Prostate gland (tissue), 2 donors: ENCODE data around the gene DGKB. TPM values are rescaled to one million over a fixed set of nuclear protein-coding genes. Genes with fewer than 3 reads are reported as not detected.

Experiments used
- DNase-seq: peaks from one replicate; pipeline ENCODE4 v3.0.0-alpha.2; 2019; ENCODE audit warnings: low spot score
- H3K27ac ChIP-seq, 2 donors: fragments of 200-600 bp; sonication (generic); 2 replicates each; pipeline ENCODE4 v1.5.1; 2017 to 2019
- H3K27me3 ChIP-seq: fragments of 200-600 bp; sonication (generic); replicated peaks from 2 replicates; pipeline ENCODE4 v1.5.1; 2019; ENCODE audit not compliant: insufficient read depth
- H3K36me3 ChIP-seq, 2 donors: fragments of 200-600 bp; sonication (generic); 1 replicate in 1 of 2; 2 replicates in 1 of 2; pipeline versions ENCODE4 v1.5.1 to v1.8.1; 2017 to 2019
- H3K4me1 ChIP-seq: fragments of 200-600 bp; sonication (generic); replicated peaks from 2 replicates; pipeline ENCODE4 v1.5.1; 2019
- H3K4me3 ChIP-seq, 2 donors: fragments of 200-600 bp; sonication (generic); 2 replicates each; pipeline ENCODE4 v1.5.1; 2017 to 2019
- H3K9me3 ChIP-seq: fragments of 200-600 bp; sonication (generic); 2 replicates; pipeline ENCODE4 v1.5.1; 2017
- POLR2A ChIP-seq: fragments of 450-650 bp; IDR thresholded peaks from one replicate; pipeline ENCODE4 v1.6.1; 2016; ENCODE audit warnings: antibody characterized with exemption, mild to moderate bottlenecking
- POLR2AphosphoS5 ChIP-seq: sonication (generic); formaldehyde crosslinking; IDR thresholded peaks from one replicate; pipeline ENCODE4 v1.6.1; 2017; ENCODE audit warnings: antibody characterized with exemption
- WGBS: methylation state at CpG from one replicate; pipeline ENCODE4 v1.1.5; 2018; 5-methylcytosine and 5-hydroxymethylcytosine counted together
- intact Hi-C: fragments of 100-400 bp; cut with DNase I; formaldehyde crosslinking; loops from one replicate; pipeline ENCODE4 v1.14.2; 2022
- total RNA-seq, 2 donors: library from RNA; depleted of rRNA; stranded (reverse); fragments of >200 nt; gene quantifications; one replicate each; pipeline ENCODE4 v1.1.0, GENCODE V29; 2016
- TF ChIP-seq, protein P1 (sequence below), 4 experiments: fragments of 200-600 bp in 2 of 4; fragments of 450-650 bp in 2 of 4; sonication (generic) in 2 of 4; IDR thresholded peaks; 1 replicate in 3 of 4; 2 replicates in 1 of 4; pipeline ENCODE4 v1.5.1; 2016 to 2019; ENCODE audit warnings: antibody characterized with exemption in 4 of 4, mild to moderate bottlenecking in 2 of 4, moderate library complexity in 2 of 4

Gene DGKB
- total RNA-seq, 2 donors from 2014 or later, result 0.45 TPM; not detected in 1

DNA sequence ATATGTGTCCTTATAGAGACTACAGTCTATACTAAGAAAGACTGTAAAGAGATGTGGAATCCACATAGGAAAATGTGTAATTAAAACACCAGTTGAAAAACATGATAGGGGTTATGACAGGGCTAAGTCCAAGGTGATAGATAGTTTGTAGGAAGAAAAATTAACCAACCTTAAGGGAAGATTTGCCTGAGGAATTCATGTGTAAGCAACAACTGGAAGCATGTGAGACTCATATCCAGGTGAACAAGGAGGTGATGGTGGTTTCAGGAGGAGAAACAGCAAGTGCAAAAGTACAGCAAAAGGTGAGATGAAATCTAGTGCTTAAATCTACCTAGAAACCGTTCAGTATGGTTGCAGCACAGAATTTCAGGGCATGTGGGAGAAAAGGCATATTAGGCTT is 696.4 kb downstream of the DGKB start:
- Histone ChIP-seq H3K4me3 (no peak overlapping the region), H3K36me3 (no peaks in the 10 kb centered on the region), H3K4me1 (no peaks in the 10 kb centered on the region), H3K27me3 (no peaks in the 10 kb centered on the region), H3K27ac (no peak overlapping the region), H3K9me3 (no peaks in the 10 kb centered on the region)
- 84% methylated on average over 1 of the region's 1 CpG for WGBS
- intact Hi-C loops, result no loop called here
- no peak for DNase-seq
- TF ChIP-seq, protein P1, sequence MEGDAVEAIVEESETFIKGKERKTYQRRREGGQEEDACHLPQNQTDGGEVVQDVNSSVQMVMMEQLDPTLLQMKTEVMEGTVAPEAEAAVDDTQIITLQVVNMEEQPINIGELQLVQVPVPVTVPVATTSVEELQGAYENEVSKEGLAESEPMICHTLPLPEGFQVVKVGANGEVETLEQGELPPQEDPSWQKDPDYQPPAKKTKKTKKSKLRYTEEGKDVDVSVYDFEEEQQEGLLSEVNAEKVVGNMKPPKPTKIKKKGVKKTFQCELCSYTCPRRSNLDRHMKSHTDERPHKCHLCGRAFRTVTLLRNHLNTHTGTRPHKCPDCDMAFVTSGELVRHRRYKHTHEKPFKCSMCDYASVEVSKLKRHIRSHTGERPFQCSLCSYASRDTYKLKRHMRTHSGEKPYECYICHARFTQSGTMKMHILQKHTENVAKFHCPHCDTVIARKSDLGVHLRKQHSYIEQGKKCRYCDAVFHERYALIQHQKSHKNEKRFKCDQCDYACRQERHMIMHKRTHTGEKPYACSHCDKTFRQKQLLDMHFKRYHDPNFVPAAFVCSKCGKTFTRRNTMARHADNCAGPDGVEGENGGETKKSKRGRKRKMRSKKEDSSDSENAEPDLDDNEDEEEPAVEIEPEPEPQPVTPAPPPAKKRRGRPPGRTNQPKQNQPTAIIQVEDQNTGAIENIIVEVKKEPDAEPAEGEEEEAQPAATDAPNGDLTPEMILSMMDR (IDR thresholded peaks at IDR 0.05), result no peak
- TF ChIP-seq POLR2A, result no peak
- TF ChIP-seq POLR2AphosphoS5, result no peak

DNA sequence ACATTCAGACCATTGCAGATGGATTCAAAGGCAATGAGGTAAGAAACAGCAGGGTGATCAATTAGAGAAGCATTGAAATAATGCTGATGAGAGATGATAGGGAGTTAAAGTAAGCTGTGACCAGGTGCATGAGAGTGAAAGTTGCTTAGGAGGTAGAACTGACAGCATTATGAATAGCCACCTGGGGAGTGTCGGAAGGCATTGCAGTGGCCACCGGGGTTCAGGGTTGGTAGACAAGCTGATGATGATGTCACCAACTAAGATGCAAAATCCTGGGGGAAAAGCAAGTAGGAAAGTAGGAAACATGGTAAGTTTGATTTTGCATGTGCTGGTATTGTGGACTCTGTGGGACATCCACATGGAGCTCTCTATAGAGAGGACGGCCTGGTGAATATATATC is 701.2 kb downstream of the DGKB start:
- 89% methylated on average over 3 of the region's 3 CpGs for WGBS
- no peaks in the 10 kb centered on the region for H3K27me3 ChIP-seq
- no peak overlapping the region for H3K4me3 ChIP-seq
- DNase-seq, result no peak
- intact Hi-C loops, result no loop called here
- no peak overlapping the region for H3K27ac ChIP-seq
- no peaks in the 10 kb centered on the region for H3K9me3 ChIP-seq
- TF ChIP-seq POLR2AphosphoS5, result no peak
- TF ChIP-seq, protein P1 (IDR thresholded peaks at IDR 0.05), result no peak
- TF ChIP-seq POLR2A, result no peak
- H3K36me3 ChIP-seq, result no peaks in the 10 kb centered on the region
- H3K4me1 ChIP-seq, result no peaks in the 10 kb centered on the region

DNA sequence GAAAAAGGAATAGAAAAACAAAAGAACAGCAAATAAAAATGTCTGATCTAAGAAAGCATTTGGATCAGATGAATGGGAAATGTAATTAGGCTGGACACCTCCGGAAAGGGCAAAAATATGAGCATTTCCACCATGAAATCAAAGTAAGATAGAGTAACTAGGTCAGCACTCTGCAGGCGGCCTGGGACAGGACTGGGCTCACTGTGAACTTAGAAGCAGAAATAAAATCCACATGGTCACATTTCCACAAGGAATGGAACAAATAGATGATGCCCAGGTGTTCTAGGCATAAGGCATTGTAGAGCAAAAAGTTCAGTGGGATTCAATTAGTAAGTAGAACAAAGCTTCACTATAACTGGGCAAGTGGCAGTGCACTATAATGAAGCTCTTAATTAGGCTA is 703.2 kb downstream of the DGKB start:
- Histone ChIP-seq H3K4me1 (no peaks in the 10 kb centered on the region), H3K27ac (no peak overlapping the region), H3K36me3 (no peaks in the 10 kb centered on the region), H3K27me3 (no peaks in the 10 kb centered on the region), H3K4me3 (no peak overlapping the region), H3K9me3 (no peaks in the 10 kb centered on the region)
- intact Hi-C loops, result no loop called here
- WGBS, result 85% methylated on average over 2 of the region's 2 CpGs
- TF ChIP-seq, protein P1 (IDR thresholded peaks at IDR 0.05), result no peak
- TF ChIP-seq POLR2A (no peak), POLR2AphosphoS5 (no peak)
- DNase-seq, result no peak

DNA sequence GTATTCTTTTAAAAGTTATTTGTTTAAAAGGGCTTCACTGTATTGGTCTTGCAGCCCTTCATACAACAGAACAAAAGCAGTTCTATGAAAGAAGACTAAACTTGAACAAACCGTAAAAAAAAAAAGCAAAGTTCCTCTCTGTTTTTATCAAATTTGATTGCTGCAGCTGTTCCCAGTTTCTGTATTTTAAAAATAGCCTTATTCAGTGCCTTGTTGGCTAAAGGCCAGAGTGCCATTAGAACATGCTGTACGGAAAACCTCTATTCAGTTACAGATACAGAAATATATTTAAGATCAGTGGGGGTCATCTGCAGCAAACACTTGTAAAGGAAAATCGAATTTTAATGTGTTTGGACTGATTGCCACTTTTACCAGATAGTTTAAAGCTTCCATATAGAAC is 705.3 kb downstream of the DGKB start:
- intact Hi-C loops, result no loop called here
- no peaks in the 10 kb centered on the region for H3K27me3 ChIP-seq
- TF ChIP-seq POLR2A (no peak), POLR2AphosphoS5 (no peak)
- TF ChIP-seq, protein P1 (IDR thresholded peaks at IDR 0.05), result no peak
- no peak for DNase-seq
- H3K27ac ChIP-seq, result no peak overlapping the region
- no peaks in the 10 kb centered on the region for H3K9me3 ChIP-seq
- H3K36me3 ChIP-seq, result no peaks in the 10 kb centered on the region
- WGBS, result 18% methylated on average over 3 of the region's 3 CpGs
- no peak overlapping the region for H3K4me3 ChIP-seq
- H3K4me1 ChIP-seq, result no peaks in the 10 kb centered on the region

DNA sequence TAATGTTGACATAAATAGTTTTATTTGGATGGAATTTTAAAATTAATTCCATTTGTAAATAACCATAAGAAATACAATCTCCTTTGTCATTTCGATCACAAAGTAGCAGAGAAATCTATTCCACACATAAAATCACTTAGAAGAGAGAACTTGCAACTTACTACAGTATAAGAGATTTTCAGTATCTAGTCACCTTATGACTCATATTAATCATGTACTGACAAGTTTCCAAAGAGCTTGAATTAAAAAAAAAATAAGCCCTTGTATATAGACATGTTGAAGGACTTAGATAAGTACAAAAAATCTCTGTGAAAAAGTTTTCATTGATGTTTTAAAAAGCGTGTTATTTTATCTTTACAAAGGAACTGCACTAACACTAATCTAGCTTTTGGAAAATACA is 706.0 kb downstream of the DGKB start:
- WGBS, result 43% methylated on average over 2 of the region's 2 CpGs
- TF ChIP-seq POLR2AphosphoS5 (no peak), POLR2A (no peak)
- TF ChIP-seq, protein P1 (IDR thresholded peaks at IDR 0.05), result no peak
- Histone ChIP-seq H3K4me3 (no peak overlapping the region), H3K36me3 (no peaks in the 10 kb centered on the region), H3K27ac (no peak overlapping the region), H3K4me1 (no peaks in the 10 kb centered on the region), H3K27me3 (no peaks in the 10 kb centered on the region), H3K9me3 (no peaks in the 10 kb centered on the region)
- intact Hi-C loops, result no loop called here
- DNase-seq, result no peak
